ENCODE measurements around the gene NHP2. TPM values are rescaled to one million over a fixed set of nuclear protein-coding genes. Genes with fewer than 3 reads are reported as not detected.

NHP2 gene
- total and polyA plus RNA-seq, 10 of the 15 experiments (the other 5 are each of a cell fraction or from before 2014, with no cell fraction given): 39.2 to 513 (median 198) TPM

- TF ChIP-seq ATF2 (IDR thresholded peaks at IDR 0.05; ENCODE audit: low read length) (no peak), NRF1 (conservative IDR thresholded peaks at IDR 0.05; ENCODE audit: low read depth, low read length) (no peak), ZNF24 (IDR thresholded peaks at IDR 0.05) (no peak), SIX5 (IDR thresholded peaks at IDR 0.05; ENCODE audit: low read depth, low read length, severe bottlenecking) (no peak), CUX1 (IDR thresholded peaks at IDR 0.05; ENCODE audit: insufficient replicate concordance, low read depth, low read length) (no peak), E4F1 (IDR thresholded peaks at IDR 0.05; ENCODE audit: borderline replicate concordance, partially characterized antibody) (no peak), SUZ12 (IDR thresholded peaks at IDR 0.05; ENCODE audit: unreplicated experiment) (no peak), USF1 (IDR thresholded peaks at IDR 0.05; ENCODE audit: borderline replicate concordance, extremely low read length, insufficient read depth, low read depth, low read length) (no peak), TCF7 (IDR thresholded peaks at IDR 0.05; ENCODE audit: borderline replicate concordance) (no peak)
Observed at GRCh38 chr5:178116143-178116885, 37.4 kb downstream of the NHP2 start (continued).
